Prostate gland (tissue), 2 donors: ENCODE data around the gene DEPDC4.
"Not testable (repeated sequence)": the region's sequence is repeated elsewhere in the genome, so short reads cannot be mapped to it uniquely, and the experiment has no call there.

Source experiments
- CTCF ChIP-seq, 4 experiments: fragments of 200-600 bp in 2 of 4; fragments of 450-650 bp in 2 of 4; sonication (generic) in 2 of 4; IDR thresholded peaks; 1 replicate in 3 of 4; 2 replicates in 1 of 4; pipeline ENCODE4 v1.5.1; 2016 to 2019; ENCODE audit warnings: antibody characterized with exemption in 4 of 4, mild to moderate bottlenecking in 2 of 4, moderate library complexity in 2 of 4
- POLR2A ChIP-seq: fragments of 450-650 bp; IDR thresholded peaks from one replicate; pipeline ENCODE4 v1.6.1; 2016; ENCODE audit warnings: antibody characterized with exemption, mild to moderate bottlenecking
- POLR2AphosphoS5 ChIP-seq: sonication (generic); formaldehyde crosslinking; IDR thresholded peaks from one replicate; pipeline ENCODE4 v1.6.1; 2017; ENCODE audit warnings: antibody characterized with exemption

GRCh38 chr12:100294366-100294765 lies 27.5 kb upstream of the DEPDC4 start:
- not testable (repeated sequence) for TF ChIP-seq CTCF (IDR thresholded peaks at IDR 0.05); POLR2AphosphoS5; POLR2A
